T-helper 2 cell treated with Interferon-gamma antibody and Interleukin-4, amounts not matched to agents 5 μg/mL and 100 μg/mL, for 36 hours (primary cell): ENCODE results near the gene SREBF2.
"Not testable (repeated sequence)": the region's sequence is repeated elsewhere in the genome, so short reads cannot be mapped to it uniquely, and the experiment has no call there.

Experiments
- DNase-seq: peaks from one replicate; pipeline ENCODE4 v3.0.0; 2021; ENCODE audit warnings: low spot score
- H3K27ac Mint-ChIP-seq: one replicate; pipeline ENCODE4 v1.8.0; 2021; ENCODE audit warnings: mild to moderate bottlenecking, mixed read lengths
- H3K27me3 Mint-ChIP-seq: one replicate; pipeline ENCODE4 v1.8.0; 2021; ENCODE audit warnings: low read depth, mixed read lengths
- H3K36me3 Mint-ChIP-seq: one replicate; pipeline ENCODE4 v1.8.0; 2021; ENCODE audit warnings: low read depth, mixed read lengths
- H3K4me1 Mint-ChIP-seq: one replicate; pipeline ENCODE4 v1.8.0; 2021; ENCODE audit warnings: low read depth, mixed read lengths
- H3K4me3 Mint-ChIP-seq: one replicate; pipeline ENCODE4 v1.8.0; 2022; ENCODE audit warnings: mild to moderate bottlenecking, moderate library complexity, mixed read lengths
- H3K9me3 Mint-ChIP-seq: one replicate; pipeline ENCODE4 v1.8.0; 2021; ENCODE audit warnings: mixed read lengths

SREBF2 gene

GRCh38 chr22:41943661-41944209 lies 110.8 kb downstream of the SREBF2 start:
- Mint-ChIP-seq H3K4me3 (peak overlapping the region; percentile 71), H3K36me3 (peaks cover 60% of the 10 kb centered on the region), H3K9me3 (no peaks in the 10 kb centered on the region), H3K4me1 (peaks cover 55% of the 10 kb centered on the region), H3K27me3 (no peaks in the 10 kb centered on the region), H3K27ac (peak overlapping the region; percentile 79)
- no peak for DNase-seq

GRCh38 chr22:41946629-41947423 lies 113.9 kb downstream of the SREBF2 start, which contains the start of gene CENPM:
Gene CENPM (minus strand): TSS chr22:41947152. CDS start chr22:41947076, 76 bp downstream.
- Mint-ChIP-seq H3K27ac (peak within 1 kb of the TSS; percentile 93), H3K4me3 (peak within 1 kb of the TSS; percentile 97), H3K36me3 (peaks cover 35% of the 10 kb centered on the region), H3K9me3 (no peaks in the 10 kb centered on the region), H3K4me1 (peaks cover 38% of the 10 kb centered on the region), H3K27me3 (no peaks in the 10 kb centered on the region)
- DNase-seq: peak; percentile 97

- peaks cover 36% of the 10 kb centered on the region for H3K4me1 Mint-ChIP-seq
- no peaks in the 10 kb centered on the region for H3K27me3 Mint-ChIP-seq
- no peaks in the 10 kb centered on the region for H3K9me3 Mint-ChIP-seq
- H3K36me3 Mint-ChIP-seq: peaks cover 32% of the 10 kb centered on the region
- DNase-seq: no peak
- peak overlapping the region; percentile 26 for H3K27ac Mint-ChIP-seq
- peak overlapping the region; percentile 97 for H3K4me3 Mint-ChIP-seq
These were observed 114.6 kb downstream of the SREBF2 start for GRCh38 chr22:41947424-41948080.

- H3K9me3 Mint-ChIP-seq: no peaks in the 10 kb centered on the region
- H3K27me3 Mint-ChIP-seq: no peaks in the 10 kb centered on the region
- DNase-seq: no peak
- no peak overlapping the region for H3K27ac Mint-ChIP-seq
- H3K4me3 Mint-ChIP-seq: peak overlapping the region; percentile 97
- peaks cover 26% of the 10 kb centered on the region for H3K36me3 Mint-ChIP-seq
- peaks cover 31% of the 10 kb centered on the region for H3K4me1 Mint-ChIP-seq
These were observed 115.2 kb downstream of the SREBF2 start for GRCh38 chr22:41948142-41948541.

GRCh38 chr22:41948928-41949296 lies 116.0 kb downstream of the SREBF2 start:
- H3K9me3 Mint-ChIP-seq, H3K4me3 Mint-ChIP-seq, H3K27me3 Mint-ChIP-seq, DNase-seq, H3K27ac Mint-ChIP-seq: not testable (repeated sequence)
- Mint-ChIP-seq H3K36me3 (peaks cover 19% of the 10 kb centered on the region), H3K4me1 (peaks cover 27% of the 10 kb centered on the region)

- Mint-ChIP-seq H3K27ac (peak overlapping the region; percentile 35), H3K4me3 (no peak overlapping the region), H3K4me1 (peaks cover 26% of the 10 kb centered on the region)
These were observed 116.5 kb downstream of the SREBF2 start for GRCh38 chr22:41949297-41949965.

GRCh38 chr22:41951898-41952474 lies 119.1 kb downstream of the SREBF2 start, which contains the start of gene SMIM45:
Gene SMIM45 (plus strand): TSS chr22:41952150.
- H3K9me3 Mint-ChIP-seq: no peaks in the 10 kb centered on the region
- H3K27ac Mint-ChIP-seq: no peak within 1 kb of the TSS
- no peaks in the 10 kb centered on the region for H3K27me3 Mint-ChIP-seq
- peaks cover 16% of the 10 kb centered on the region for H3K4me1 Mint-ChIP-seq
- no peak for DNase-seq
- H3K36me3 Mint-ChIP-seq: no peaks in the 10 kb centered on the region
- no peak within 1 kb of the TSS for H3K4me3 Mint-ChIP-seq

More at GRCh38 chr22:41949297-41949965, 116.5 kb downstream of the SREBF2 start:
- H3K27me3 Mint-ChIP-seq: no peaks in the 10 kb centered on the region
- no peaks in the 10 kb centered on the region for H3K9me3 Mint-ChIP-seq
- H3K36me3 Mint-ChIP-seq: peaks cover 15% of the 10 kb centered on the region
- DNase-seq: no peak

- Mint-ChIP-seq H3K27me3 (no peaks in the 10 kb centered on the region), H3K4me3 (no peak overlapping the region), H3K27ac (no peak overlapping the region), H3K36me3 (no peaks in the 10 kb centered on the region), H3K9me3 (no peaks in the 10 kb centered on the region), H3K4me1 (peaks cover 17% of the 10 kb centered on the region)
- no peak for DNase-seq
These were observed 119.8 kb downstream of the SREBF2 start for GRCh38 chr22:41952713-41953112.
